Measurements from ENCODE around the gene SCUBE1. TPM values are rescaled to one million over a fixed set of nuclear protein-coding genes. Genes with fewer than 3 reads are reported as not detected.

Gene SCUBE1
- total and polyA plus RNA-seq, 2 of the 8 experiments (the other 6 are each of a cell fraction or from before 2014, with no cell fraction given): 2.3 to 4.9 TPM

GRCh38 chr22:43334378-43334777 is 8.8 kb downstream of the SCUBE1 start:
- DNase-seq (ENCODE audit: low read depth in 1 of 2, low spot score in 2 of 2): no peak
- WGBS, 2 experiments (ENCODE audit: extremely low coverage in 1 of 2, insufficient coverage in 1 of 2, insufficient read length in 1 of 2, insufficient replicate concordance in 2 of 2, low coverage in 1 of 2, low lambda C conversion rate in 2 of 2, missing lambda C conversion rate in 1 of 2): 87 to 100% methylated on average over 2 to 4 of the region's 4 CpGs
- Histone ChIP-seq H3K9me3 (ENCODE audit: insufficient read depth in 2 of 2, low read depth in 1 of 2, low read length in 1 of 2) (no peaks in the 10 kb centered on the region), H3K18ac (ENCODE audit: extremely low read depth, low read length) (no peak overlapping the region), H4K8ac (ENCODE audit: extremely low read depth, insufficient read depth, low read length) (no peak overlapping the region), H2BK15ac (ENCODE audit: low read length) (no peak overlapping the region), H3K36me3 (ENCODE audit: control insufficient read depth in 2 of 4, insufficient read depth in 4 of 4, low read length in 3 of 4) (no peaks in the 10 kb centered on the region; a peak in 1 of 8 replicates), H4K91ac (replicated peaks; ENCODE audit: insufficient read length, low read length) (no peak overlapping the region), H3K56ac (replicated peaks; ENCODE audit: insufficient read length, low read depth, low read length) (no peak overlapping the region), H4K5ac (ENCODE audit: insufficient read length, low read depth, low read length) (no peak overlapping the region), H3K23me2 (ENCODE audit: low read depth, low read length) (peaks cover 4% of the 10 kb centered on the region; the same call in 1 of the 2 replicates), H2BK120ac (replicated peaks; ENCODE audit: low read depth, low read length) (no peak overlapping the region), H2AK5ac (ENCODE audit: low read depth, low read length) (no peak overlapping the region), H2BK5ac (ENCODE audit: low read depth, low read length) (no peak overlapping the region), H3K4me1 (replicated peaks in 1 of 4; ENCODE audit: control insufficient read depth in 3 of 4, insufficient read depth in 4 of 4, low read length in 3 of 4) (peaks cover 0 to 6% (median 2%) of the 10 kb centered on the region in 4 experiments; a peak in 3 of 7 replicates), H2AFZ (ENCODE audit: low read length) (no peak overlapping the region), H3K79me1 (ENCODE audit: low read depth, low read length) (no peaks in the 10 kb centered on the region), H4K20me1 (replicated peaks in 1 of 2; ENCODE audit: control insufficient read depth in 1 of 2, insufficient read depth in 2 of 2, low read length in 2 of 2) (peaks cover 0 to 2% of the 10 kb centered on the region in 2 experiments), H3K27me3 (replicated peaks in 1 of 4; ENCODE audit: control insufficient read depth in 3 of 4, extremely low read depth in 1 of 4, insufficient read depth in 3 of 4, low read length in 3 of 4) (no peaks in the 10 kb centered on the region), H3K4me2 (ENCODE audit: insufficient read depth in 1 of 2, low read depth in 2 of 2, low read length in 2 of 2) (no peak overlapping the region), H3K27ac (ENCODE audit: low read depth, low read length) (no peak overlapping the region), H3K4ac (replicated peaks; ENCODE audit: insufficient read length, low read depth, low read length) (no peak overlapping the region), H2BK12ac (ENCODE audit: low read depth, low read length) (no peak overlapping the region), H3K4me3 (ENCODE audit: extremely low read depth in 1 of 4, insufficient read depth in 2 of 4, low read depth in 3 of 4, low read length in 4 of 4) (no peak overlapping the region), H2BK20ac (ENCODE audit: low read length) (no peak overlapping the region), H3K79me2 (ENCODE audit: control insufficient read depth in 1 of 2, insufficient read depth in 2 of 2, low read length in 2 of 2) (no peaks in the 10 kb centered on the region), H3K23ac (ENCODE audit: insufficient read length) (no peak overlapping the region), H3K9ac (replicated peaks in 1 of 4; ENCODE audit: extremely low read depth in 1 of 4, low read depth in 3 of 4, low read length in 3 of 4) (no peak overlapping the region), H3K14ac (ENCODE audit: insufficient read length) (no peak overlapping the region)
- ChIA-PET POLR2A (ENCODE audit: partially characterized antibody) (interaction anchor here (0.9 kb wide), 1 partner anchor 22 kb away, joined by 3 read pairs; no protein-coding TSS in a partner anchor), CTCF (ENCODE audit: partially characterized antibody) (interaction anchor here (0.7 to 14.2 kb wide), 3 partner anchors 11 to 60 kb away, joined by 3 to 335 read pairs (median 31); no protein-coding TSS in a partner anchor)
- no peak for FAIRE-seq
- TF ChIP-seq EP300 (IDR thresholded peaks at IDR 0.05; ENCODE audit: borderline replicate concordance in 1 of 2, low read depth in 2 of 2, low read length in 2 of 2) (no peak), TEAD4 (IDR thresholded peaks at IDR 0.05; ENCODE audit: low read depth, low read length) (no peak), MAFK (IDR thresholded peaks at IDR 0.05; ENCODE audit: low read depth, low read length) (no peak), RBBP5 (IDR thresholded peaks at IDR 0.05; ENCODE audit: borderline replicate concordance, low read depth, low read length) (no peak), CBX8 (IDR thresholded peaks at IDR 0.05; ENCODE audit: borderline replicate concordance, low read depth, low read length) (no peak), ATF2 (IDR thresholded peaks at IDR 0.05; ENCODE audit: low read length) (no peak), CEBPB (IDR thresholded peaks at IDR 0.05; ENCODE audit: low read depth, low read length) (no peak), RAD21 (IDR thresholded peaks at IDR 0.05 in 1 of 2, conservative IDR thresholded peaks at IDR 0.05 in 1 of 2; ENCODE audit: low read depth in 2 of 2, low read length in 2 of 2) (no peak)
- TF ChIP-seq, protein P1, sequence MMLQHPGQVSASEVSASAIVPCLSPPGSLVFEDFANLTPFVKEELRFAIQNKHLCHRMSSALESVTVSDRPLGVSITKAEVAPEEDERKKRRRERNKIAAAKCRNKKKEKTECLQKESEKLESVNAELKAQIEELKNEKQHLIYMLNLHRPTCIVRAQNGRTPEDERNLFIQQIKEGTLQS (IDR thresholded peaks at IDR 0.05; ENCODE audit: insufficient read depth, low read depth, low read length): no peak
- TF ChIP-seq, protein P2, sequence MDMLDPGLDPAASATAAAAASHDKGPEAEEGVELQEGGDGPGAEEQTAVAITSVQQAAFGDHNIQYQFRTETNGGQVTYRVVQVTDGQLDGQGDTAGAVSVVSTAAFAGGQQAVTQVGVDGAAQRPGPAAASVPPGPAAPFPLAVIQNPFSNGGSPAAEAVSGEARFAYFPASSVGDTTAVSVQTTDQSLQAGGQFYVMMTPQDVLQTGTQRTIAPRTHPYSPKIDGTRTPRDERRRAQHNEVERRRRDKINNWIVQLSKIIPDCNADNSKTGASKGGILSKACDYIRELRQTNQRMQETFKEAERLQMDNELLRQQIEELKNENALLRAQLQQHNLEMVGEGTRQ (IDR thresholded peaks at IDR 0.05; ENCODE audit: low read length): no peak
